Trophoblast cell (in vitro differentiated cells and primary cell): ENCODE results near the gene MAP2K7.
A peak's percentile ranks its signal among the peaks of the same experiment; 100 is the strongest.

ENCODE experiments used
- DNase-seq, 2 donors: peaks; one replicate each; pipeline ENCODE4 v3.0.0-alpha.2; 2016
- H2AFZ ChIP-seq: 2 replicates; pipeline ENCODE4 v1.6.1; 2013; ENCODE audit warnings: low read length, moderate library complexity, mild to moderate bottlenecking; ENCODE audit not compliant: insufficient read depth, poor library complexity
- H2AK5ac ChIP-seq: 2 replicates; pipeline ENCODE4 v1.6.1; 2013; ENCODE audit warnings: mild to moderate bottlenecking, low read length
- H2BK120ac ChIP-seq: 2 replicates; pipeline ENCODE4 v1.6.1; 2013; ENCODE audit warnings: low read length, mild to moderate bottlenecking, moderate library complexity; ENCODE audit not compliant: insufficient read depth, poor library complexity
- H2BK12ac ChIP-seq: 2 replicates; pipeline ENCODE4 v1.6.1; 2013; ENCODE audit warnings: mild to moderate bottlenecking, low read length, moderate library complexity
- H2BK5ac ChIP-seq: 2 replicates; pipeline ENCODE4 v1.6.1; 2013; ENCODE audit warnings: low read length, low read depth, moderate library complexity, mild to moderate bottlenecking; ENCODE audit not compliant: poor library complexity
- H3K14ac ChIP-seq: 2 replicates; pipeline ENCODE4 v1.6.1; 2013; ENCODE audit warnings: mild to moderate bottlenecking, low read length
- H3K18ac ChIP-seq: 2 replicates; pipeline ENCODE4 v1.6.1; 2013; ENCODE audit warnings: mild to moderate bottlenecking, low read length
- H3K23ac ChIP-seq: 2 replicates; pipeline ENCODE4 v1.6.1; 2013; ENCODE audit warnings: low read length
- H3K27ac ChIP-seq: 2 replicates; pipeline ENCODE4 v1.5.1; 2013; ENCODE audit warnings: low read depth, mild to moderate bottlenecking, inconsistent platforms, low read length, moderate library complexity
- H3K27me3 ChIP-seq: 2 replicates; pipeline ENCODE4 v1.6.1; 2013; ENCODE audit warnings: inconsistent platforms, mild to moderate bottlenecking, low read length, moderate library complexity; ENCODE audit not compliant: insufficient read depth
- H3K36me3 ChIP-seq, 2 experiments: 1 replicate in 1 of 2; 2 replicates in 1 of 2; pipeline ENCODE4 v1.6.1; 2013; ENCODE audit warnings: low read length in 2 of 2, mild to moderate bottlenecking in 2 of 2, moderate library complexity in 1 of 2; ENCODE audit not compliant: insufficient read depth in 2 of 2, control insufficient read depth in 1 of 2
- H3K4ac ChIP-seq: 2 replicates; pipeline ENCODE4 v1.6.1; 2013; ENCODE audit warnings: low read depth, mild to moderate bottlenecking, low read length, moderate library complexity
- H3K4me1 ChIP-seq, 2 experiments: 1 replicate in 1 of 2; 2 replicates in 1 of 2; pipeline ENCODE4 v1.6.1; 2013; ENCODE audit warnings: low read length in 2 of 2, mild to moderate bottlenecking in 2 of 2, moderate library complexity in 1 of 2; ENCODE audit not compliant: insufficient read depth in 2 of 2, control insufficient read depth in 1 of 2
- H3K4me2 ChIP-seq: 2 replicates; pipeline ENCODE4 v1.6.1; 2013; ENCODE audit warnings: inconsistent platforms, mild to moderate bottlenecking, low read length, moderate library complexity
- H3K4me3 ChIP-seq: 2 replicates; pipeline ENCODE4 v1.5.1; 2013; ENCODE audit warnings: mild to moderate bottlenecking, low read depth, low read length, inconsistent platforms
- H3K79me1 ChIP-seq: one replicate; pipeline ENCODE4 v1.6.1; 2013; ENCODE audit warnings: low read length
- H3K79me2 ChIP-seq: 2 replicates; pipeline ENCODE4 v1.6.1; 2013; ENCODE audit warnings: low read length, mild to moderate bottlenecking; ENCODE audit not compliant: control insufficient read depth, insufficient read depth, poor library complexity
- H3K9ac ChIP-seq: 2 replicates; pipeline ENCODE4 v1.6.1; 2013; ENCODE audit warnings: mild to moderate bottlenecking, low read length
- H3K9me3 ChIP-seq: 2 replicates; pipeline ENCODE4 v1.6.1; 2013; ENCODE audit warnings: low read depth, mild to moderate bottlenecking, control low read depth, inconsistent platforms, low read length; ENCODE audit not compliant: insufficient read depth
- H4K12ac ChIP-seq: 2 replicates; pipeline ENCODE4 v1.6.1; 2013; ENCODE audit warnings: low read depth, mild to moderate bottlenecking, low read length, moderate library complexity
- H4K8ac ChIP-seq: 2 replicates; pipeline ENCODE4 v1.6.1; 2013; ENCODE audit warnings: low read depth, mild to moderate bottlenecking, low read length, moderate library complexity
- H4K91ac ChIP-seq: one replicate; pipeline ENCODE4 v1.6.1; 2013; ENCODE audit warnings: low read depth, mild to moderate bottlenecking, low read length, moderate library complexity
- WGBS: extraction: QIAGEN DNeasy Blood & Tissue Kit; methylation state at CpG from one replicate; pipeline ENCODE4 v1.1.7; 2013; ENCODE audit warnings: missing lambda C conversion rate; ENCODE audit not compliant: insufficient read length, insufficient coverage; ENCODE audit errors: extremely low coverage; 5-methylcytosine and 5-hydroxymethylcytosine counted together

The MAP2K7 gene

GRCh38 chr19:7940841-7941240 lies 37.2 kb downstream of the MAP2K7 start:
- WGBS = no CpG with 5 or more reads among the region's 13 CpGs
- H3K9ac ChIP-seq = no peak overlapping the region

GRCh38 chr19:7941895-7942596 lies 38.4 kb downstream of the MAP2K7 start:
- H2AFZ ChIP-seq = no peak overlapping the region
- no CpG with 5 or more reads among the region's 19 CpGs for WGBS
- H4K12ac ChIP-seq = no peak overlapping the region
- H3K9ac ChIP-seq = no peak overlapping the region
- no peak overlapping the region for H3K27ac ChIP-seq
- no peak overlapping the region for H3K23ac ChIP-seq
- no peak overlapping the region for H4K91ac ChIP-seq
- H2BK120ac ChIP-seq = no peak overlapping the region
- H3K4me3 ChIP-seq = no peak overlapping the region
- no peak overlapping the region for H2AK5ac ChIP-seq
- peaks cover 5% of the 10 kb centered on the region for H3K79me2 ChIP-seq
- H3K36me3 ChIP-seq = peaks cover 25 to 27% of the 10 kb centered on the region in 2 experiments
- no peak for DNase-seq
- no peak overlapping the region for H3K4me2 ChIP-seq
- H3K14ac ChIP-seq = no peak overlapping the region
- no peak overlapping the region for H2BK12ac ChIP-seq
- H3K9me3 ChIP-seq = no peaks in the 10 kb centered on the region
- H2BK5ac ChIP-seq = no peak overlapping the region
- H3K18ac ChIP-seq = no peak overlapping the region
- H4K8ac ChIP-seq = no peak overlapping the region
- no peaks in the 10 kb centered on the region for H3K4me1 ChIP-seq
- no peak overlapping the region for H3K4ac ChIP-seq
- H3K79me1 ChIP-seq = peaks cover 5% of the 10 kb centered on the region
- no peaks in the 10 kb centered on the region for H3K27me3 ChIP-seq

More at GRCh38 chr19:7940841-7941240, 37.2 kb downstream of the MAP2K7 start:
- H3K4me1 ChIP-seq = no peaks in the 10 kb centered on the region
- no peak overlapping the region for H3K4ac ChIP-seq
- H3K18ac ChIP-seq = peak overlapping the region; percentile 7
- H3K23ac ChIP-seq = no peak overlapping the region
- H4K8ac ChIP-seq = no peak overlapping the region
- H4K91ac ChIP-seq = no peak overlapping the region
- no peak overlapping the region for H4K12ac ChIP-seq
- peaks cover 35% of the 10 kb centered on the region in 2 experiments for H3K36me3 ChIP-seq
- no peak overlapping the region for H2AK5ac ChIP-seq
- no peak overlapping the region for H2BK120ac ChIP-seq
- H3K27me3 ChIP-seq = no peaks in the 10 kb centered on the region
- H3K79me1 ChIP-seq = peaks cover 5% of the 10 kb centered on the region
- peaks cover 5% of the 10 kb centered on the region for H3K79me2 ChIP-seq
- H3K9me3 ChIP-seq = no peaks in the 10 kb centered on the region
- DNase-seq = no peak
- no peak overlapping the region for H3K27ac ChIP-seq
- H2BK5ac ChIP-seq = no peak overlapping the region
- H2AFZ ChIP-seq = no peak overlapping the region
- no peak overlapping the region for H3K4me2 ChIP-seq
- no peak overlapping the region for H3K4me3 ChIP-seq
- H2BK12ac ChIP-seq = no peak overlapping the region
- no peak overlapping the region for H3K14ac ChIP-seq

- no peak overlapping the region for H3K23ac ChIP-seq
- no peak overlapping the region for H2BK12ac ChIP-seq
- peak overlapping the region; percentile 77 for H3K27ac ChIP-seq
- peak overlapping the region; percentile 87 for H2AK5ac ChIP-seq
- H4K12ac ChIP-seq = peak overlapping the region; percentile 87
- H3K36me3 ChIP-seq = peaks cover 17 to 20% of the 10 kb centered on the region in 2 experiments
- peak overlapping the region; percentile 91 for H3K4me3 ChIP-seq
- H3K4ac ChIP-seq = peak overlapping the region; percentile 80
- no CpG with 5 or more reads among the region's 33 CpGs for WGBS
- H3K4me2 ChIP-seq = peak overlapping the region; percentile 83
- peaks cover 5% of the 10 kb centered on the region for H3K79me1 ChIP-seq
- DNase-seq = peak in 1 of 2 donors; percentile 11
- peak overlapping the region; percentile 93 for H4K8ac ChIP-seq
- H2AFZ ChIP-seq = peak overlapping the region; percentile 80
- no peaks in the 10 kb centered on the region for H3K4me1 ChIP-seq
- peak overlapping the region; percentile 86 for H2BK5ac ChIP-seq
- no peaks in the 10 kb centered on the region for H3K27me3 ChIP-seq
- H3K9ac ChIP-seq = peak overlapping the region; percentile 97
- H3K18ac ChIP-seq = peak overlapping the region; percentile 81
- H3K14ac ChIP-seq = peak overlapping the region; percentile 83
- peaks cover 5% of the 10 kb centered on the region for H3K79me2 ChIP-seq
- H3K9me3 ChIP-seq = no peaks in the 10 kb centered on the region
- peak overlapping the region; percentile 91 for H4K91ac ChIP-seq
- H2BK120ac ChIP-seq = peak overlapping the region; percentile 93
Measured at GRCh38 chr19:7942981-7943443, 39.3 kb downstream of the MAP2K7 start.

GRCh38 chr19:7943444-7944176 lies 39.9 kb downstream of the MAP2K7 start, which contains the start of gene TIMM44:
Gene TIMM44 (minus strand): TSS chr19:7943666. CDS start chr19:7943651, 15 bp downstream.
- Histone ChIP-seq H3K4me2 (peak within 1 kb of the TSS; percentile 100), H3K14ac (peak within 1 kb of the TSS; percentile 83), H3K9ac (peak within 1 kb of the TSS; percentile 97), H3K27ac (peak within 1 kb of the TSS; percentile 77), H3K9me3 (no peaks in the 10 kb centered on the region), H3K79me2 (peaks cover 5% of the 10 kb centered on the region), H3K4me1 (no peaks in the 10 kb centered on the region), H3K27me3 (no peaks in the 10 kb centered on the region), H2BK12ac (no peak within 1 kb of the TSS), H4K8ac (peak within 1 kb of the TSS; percentile 93), H3K4ac (peak within 1 kb of the TSS; percentile 80), H3K4me3 (peak within 1 kb of the TSS; percentile 91), H3K23ac (no peak within 1 kb of the TSS), H2BK5ac (peak within 1 kb of the TSS; percentile 86), H2AFZ (peak within 1 kb of the TSS; percentile 80), H2BK120ac (peak within 1 kb of the TSS; percentile 93), H4K91ac (peak within 1 kb of the TSS; percentile 91), H3K18ac (peak within 1 kb of the TSS; percentile 81), H3K36me3 (peaks cover 14 to 18% of the 10 kb centered on the region in 2 experiments), H2AK5ac (peak within 1 kb of the TSS; percentile 87), H3K79me1 (peaks cover 5% of the 10 kb centered on the region), H4K12ac (peak within 1 kb of the TSS; percentile 87)
- DNase-seq = peak; percentile 100
- WGBS = no CpG with 5 or more reads among the region's 56 CpGs
